ENCODE measurements around the gene OSBPL1A.
A peak's percentile ranks its signal among the peaks of the same experiment; 100 is the strongest.

DNA sequence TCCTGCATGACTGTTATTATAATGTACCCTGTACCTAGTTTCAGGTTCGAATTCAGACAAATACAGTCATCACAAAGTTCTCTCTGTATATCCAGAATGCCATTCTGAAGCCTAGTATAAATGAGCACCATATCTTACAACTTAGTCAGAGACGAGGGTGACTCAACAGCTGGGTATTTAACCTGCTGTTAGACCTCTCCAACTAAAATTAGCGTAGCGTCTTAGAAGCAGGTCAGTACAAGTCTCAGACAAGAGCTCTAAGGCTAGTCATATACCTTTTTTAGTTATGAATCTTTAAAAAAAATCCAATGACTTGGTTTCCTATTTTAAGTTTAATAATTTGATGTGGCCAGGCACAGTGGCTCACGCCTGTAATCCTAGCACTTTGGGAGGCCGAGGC lies 184.7 kb downstream of the OSBPL1A start:
- TF ChIP-seq EZH2phosphoT487 (IDR thresholded peaks at IDR 0.05; ENCODE audit: borderline replicate concordance, low read depth) (no peak), MAX (IDR thresholded peaks at IDR 0.05; ENCODE audit: low read depth) (no peak), SIN3A (IDR thresholded peaks at IDR 0.05; ENCODE audit: borderline replicate concordance, low read depth, low read length) (no peak), ZBTB33 (IDR thresholded peaks at IDR 0.05; ENCODE audit: borderline replicate concordance, low read depth) (no peak), EP300 (IDR thresholded peaks at IDR 0.05; ENCODE audit: borderline replicate concordance in 1 of 2, low read depth in 1 of 2, low read length in 1 of 2) (peak in 1 of 2 experiments; percentile 33; a peak in 1 of 4 replicates), TAF1 (IDR thresholded peaks at IDR 0.05; ENCODE audit: borderline replicate concordance, low read depth, low read length) (no peak), CTCF (IDR thresholded peaks at IDR 0.05) (no peak), REST (IDR thresholded peaks at IDR 0.05; ENCODE audit: low read depth, low read length) (no peak)

Data from SK-N-SH (cell line).